H9 (cell line): ENCODE measurements around the gene ARHGAP24. TPM values are rescaled to one million over a fixed set of nuclear protein-coding genes. Genes with fewer than 3 reads are reported as not detected.

Source experiments
- DNase-seq: peaks from one replicate; pipeline ENCODE4 v3.0.0-alpha.2; 2017
- H2AFZ ChIP-seq: one replicate; pipeline ENCODE4 v1.6.1; 2013; ENCODE audit warnings: mild to moderate bottlenecking, low read length, control low read depth, moderate library complexity
- H2AK5ac ChIP-seq: 2 replicates; pipeline ENCODE4 v1.6.1; 2013; ENCODE audit warnings: low read length, control low read depth, mixed read lengths; ENCODE audit not compliant: insufficient read length
- H2BK120ac ChIP-seq: one replicate; pipeline ENCODE4 v1.6.1; 2013; ENCODE audit warnings: low read depth, mild to moderate bottlenecking, low read length, control low read depth, inconsistent platforms; ENCODE audit not compliant: poor library complexity, severe bottlenecking
- H2BK12ac ChIP-seq: 2 replicates; pipeline ENCODE4 v1.6.1; 2013; ENCODE audit warnings: low read length, control low read depth, mixed read lengths, low read depth; ENCODE audit not compliant: insufficient read length
- H2BK15ac ChIP-seq: 2 replicates; pipeline ENCODE4 v1.6.1; 2013; ENCODE audit warnings: low read depth, low read length, control low read depth
- H2BK20ac ChIP-seq: one replicate; pipeline ENCODE4 v1.6.1; 2013; ENCODE audit warnings: low read depth, mild to moderate bottlenecking, low read length, control low read depth, inconsistent platforms; ENCODE audit not compliant: poor library complexity, severe bottlenecking
- H2BK5ac ChIP-seq: 2 replicates; pipeline ENCODE4 v1.6.1; 2013; ENCODE audit warnings: low read length, control low read depth, mixed read lengths; ENCODE audit not compliant: insufficient read length
- H3K14ac ChIP-seq: 2 replicates; pipeline ENCODE4 v1.6.1; 2013; ENCODE audit warnings: low read length, control low read depth; ENCODE audit not compliant: insufficient read depth
- H3K18ac ChIP-seq: 2 replicates; pipeline ENCODE4 v1.6.1; 2013; ENCODE audit warnings: low read depth, mild to moderate bottlenecking, mixed read lengths, low read length, control low read depth; ENCODE audit not compliant: insufficient read length
- H3K23ac ChIP-seq: 2 replicates; pipeline ENCODE4 v1.6.1; 2013; ENCODE audit warnings: low read length, control low read depth, mixed read lengths, low read depth; ENCODE audit not compliant: insufficient read length
- H3K23me2 ChIP-seq: 2 replicates; pipeline ENCODE4 v1.6.1; 2013; ENCODE audit warnings: low read depth, mild to moderate bottlenecking, mixed read lengths, low read length, control low read depth; ENCODE audit not compliant: insufficient read length, poor library complexity, severe bottlenecking
- H3K27ac ChIP-seq: 2 replicates; pipeline ENCODE4 v1.5.1; 2013; ENCODE audit warnings: low read length, control low read depth, mixed read lengths, low read depth; ENCODE audit not compliant: insufficient read length
- H3K27me3 ChIP-seq: 2 replicates; pipeline ENCODE4 v1.6.1; 2013; ENCODE audit warnings: low read length, control low read depth, inconsistent platforms; ENCODE audit not compliant: insufficient read depth
- H3K4ac ChIP-seq: 2 replicates; pipeline ENCODE4 v1.6.1; 2013; ENCODE audit warnings: low read depth, mild to moderate bottlenecking, control low read depth, inconsistent platforms, low read length, moderate library complexity
- H3K4me1 ChIP-seq: 2 replicates; pipeline ENCODE4 v1.6.1; 2013; ENCODE audit warnings: low read length, control low read depth, inconsistent platforms; ENCODE audit not compliant: insufficient read depth
- H3K4me2 ChIP-seq: 2 replicates; pipeline ENCODE4 v1.6.1; 2013; ENCODE audit warnings: low read length, control low read depth, mixed read lengths; ENCODE audit not compliant: insufficient read length, insufficient read depth
- H3K56ac ChIP-seq: 2 replicates; pipeline ENCODE4 v1.6.1; 2013; ENCODE audit warnings: low read depth, mild to moderate bottlenecking, mixed read lengths, low read length, control low read depth; ENCODE audit not compliant: insufficient read length
- H3K79me1 ChIP-seq: 2 replicates; pipeline ENCODE4 v1.6.1; 2013; ENCODE audit warnings: low read depth, mild to moderate bottlenecking, moderate library complexity, low read length, control low read depth, inconsistent platforms; ENCODE audit not compliant: insufficient read depth, poor library complexity, severe bottlenecking
- H3K79me2 ChIP-seq: 2 replicates; pipeline ENCODE4 v1.6.1; 2013; ENCODE audit warnings: low read length, control low read depth, inconsistent platforms; ENCODE audit not compliant: insufficient read depth
- H3K9ac ChIP-seq: 2 replicates; pipeline ENCODE4 v1.6.1; 2013; ENCODE audit warnings: low read length, control low read depth, mixed read lengths; ENCODE audit not compliant: insufficient read length; ENCODE audit errors: extremely low read depth
- H3K9me3 ChIP-seq: one replicate; pipeline ENCODE4 v1.6.1; 2013; ENCODE audit warnings: low read depth, low read length, inconsistent platforms; ENCODE audit not compliant: control insufficient read depth
- H3T11ph ChIP-seq: one replicate; pipeline ENCODE4 v1.6.1; 2013; ENCODE audit warnings: mild to moderate bottlenecking, low read length, control low read depth, inconsistent platforms
- H4K20me1 ChIP-seq: one replicate; pipeline ENCODE4 v1.6.1; 2013; ENCODE audit not compliant: control insufficient read depth, insufficient read length, insufficient read depth
- H4K5ac ChIP-seq: 2 replicates; pipeline ENCODE4 v1.6.1; 2013; ENCODE audit warnings: low read depth, mild to moderate bottlenecking, mixed read lengths, low read length, control low read depth; ENCODE audit not compliant: insufficient read length
- H4K8ac ChIP-seq: replicated peaks from 2 replicates; pipeline ENCODE4 v1.6.1; 2013; ENCODE audit warnings: low read length, control low read depth, mixed read lengths, low read depth; ENCODE audit not compliant: insufficient read length
- H4K91ac ChIP-seq: 2 replicates; pipeline ENCODE4 v1.6.1; 2013; ENCODE audit warnings: low read depth, mild to moderate bottlenecking, moderate library complexity, mixed read lengths, low read length, control low read depth; ENCODE audit not compliant: insufficient read length
- H3K27ac Mint-ChIP-seq, 3 experiments: 2 replicates in 2 of 3; 3 replicates in 1 of 3; pipeline ENCODE4 v1.8.0; 2020 to 2021; ENCODE audit warnings: mixed read lengths in 3 of 3, mild to moderate bottlenecking in 1 of 3, moderate library complexity in 1 of 3
- H3K27me3 Mint-ChIP-seq: 2 replicates; pipeline ENCODE4 v1.8.0; 2021; ENCODE audit warnings: low read depth, mild to moderate bottlenecking, moderate library complexity, mixed read lengths
- H3K36me3 Mint-ChIP-seq, 3 experiments: 2 replicates in 2 of 3; 3 replicates in 1 of 3; pipeline ENCODE4 v1.8.0; 2020 to 2021; ENCODE audit warnings: low read depth in 3 of 3, mixed read lengths in 3 of 3; ENCODE audit not compliant: insufficient read depth in 1 of 3
- H3K4me1 Mint-ChIP-seq, 2 experiments: 2 replicates each; pipeline ENCODE4 v1.8.0; 2020; ENCODE audit warnings: mixed read lengths in 2 of 2
- H3K4me3 Mint-ChIP-seq, 2 experiments: 2 replicates in 1 of 2; 3 replicates in 1 of 2; pipeline ENCODE4 v1.8.0; 2020 to 2021; ENCODE audit warnings: mild to moderate bottlenecking in 2 of 2, mixed read lengths in 2 of 2, moderate library complexity in 1 of 2
- H3K9me3 Mint-ChIP-seq, 2 experiments: 2 replicates in 1 of 2; 3 replicates in 1 of 2; pipeline ENCODE4 v1.8.0; 2020; ENCODE audit warnings: mild to moderate bottlenecking in 2 of 2, mixed read lengths in 2 of 2, moderate library complexity in 1 of 2
- CTCF ChIP-seq: fragments of 200-600 bp; sonication (generic); conservative IDR thresholded peaks from 3 replicates; pipeline ENCODE4 v1.8.0; 2021; ENCODE audit warnings: antibody characterized with exemption, mild to moderate bottlenecking
- WGBS: extraction: QIAGEN DNeasy Blood & Tissue Kit; methylation state at CpG from one replicate; pipeline ENCODE4 v1.1.7; 2013; ENCODE audit warnings: missing lambda C conversion rate, low lambda C conversion rate, mixed read lengths; ENCODE audit not compliant: insufficient read length; ENCODE audit errors: extremely low coverage; 5-methylcytosine and 5-hydroxymethylcytosine counted together
- total RNA-seq: library from RNA; stranded (reverse); gene quantifications from 2 replicates; pipeline ENCODE4 v1.2.1, GENCODE V29; 2021

Gene ARHGAP24
- total RNA-seq, 1 experiment from 2014 or later, result 0.37 TPM

GRCh38 chr4:85824166-85824945 lies 349.4 kb downstream of the ARHGAP24 start:
- Histone ChIP-seq H3K4me1 (peaks cover 6% of the 10 kb centered on the region; the same call in 1 of the 2 replicates), H3K9ac (no peak overlapping the region), H3K27me3 (no peaks in the 10 kb centered on the region), H2BK15ac (no peak overlapping the region), H3K79me2 (no peaks in the 10 kb centered on the region), H3K23ac (no peak overlapping the region), H3T11ph (no peak overlapping the region), H4K20me1 (no peaks in the 10 kb centered on the region), H3K14ac (no peak overlapping the region), H3K27ac (no peak overlapping the region), H2BK120ac (no peak overlapping the region), H2AFZ (no peak overlapping the region), H3K23me2 (peaks cover 5% of the 10 kb centered on the region), H4K8ac (no peak overlapping the region), H2AK5ac (no peak overlapping the region), H3K9me3 (no peaks in the 10 kb centered on the region), H2BK12ac (no peak overlapping the region), H3K18ac (no peak overlapping the region), H3K4me2 (no peak overlapping the region), H3K56ac (no peak overlapping the region), H3K4ac (no peak overlapping the region), H2BK20ac (no peak overlapping the region), H4K5ac (no peak overlapping the region), H2BK5ac (no peak overlapping the region), H4K91ac (no peak overlapping the region), H3K79me1 (no peaks in the 10 kb centered on the region)
- Mint-ChIP-seq H3K9me3 (peaks cover 0 to 3% of the 10 kb centered on the region in 2 experiments; a peak in 1 of 5 replicates), H3K27me3 (no peaks in the 10 kb centered on the region), H3K4me3 (no peak overlapping the region), H3K36me3 (peaks cover 0 to 4% (median 0%) of the 10 kb centered on the region in 3 experiments; a peak in 2 of 7 replicates), H3K27ac (peak overlapping the region in 2 of 3 experiments; percentile 27 to 81; a peak in 4 of 7 replicates), H3K4me1 (peaks cover 41 to 46% of the 10 kb centered on the region in 2 experiments)
- TF ChIP-seq CTCF, result no peak
- DNase-seq, result no peak
- WGBS, result no CpG with 5 or more reads among the region's 5 CpGs
